Glomerular visceral epithelial cell (primary cell): Measurements from ENCODE around the gene NKIRAS2.
A peak's percentile ranks its signal among the peaks of the same experiment; 100 is the strongest.

ENCODE experiments used
- DNase-seq: peaks from one replicate; pipeline ENCODE4 v3.0.0-alpha.2; 2016; ENCODE audit errors: extremely low spot score

The NKIRAS2 gene

GRCh38 chr17:42019509-42020404, at the start of gene NKIRAS2:
NKIRAS2 (plus strand) TSS chr17:42020090; CDS start chr17:42021578, 1,488 bp downstream.
- peak; percentile 92 for DNase-seq

GRCh38 chr17:41970901-41971331, 49.0 kb upstream of the NKIRAS2 start:
- DNase-seq, result no peak

DNA sequence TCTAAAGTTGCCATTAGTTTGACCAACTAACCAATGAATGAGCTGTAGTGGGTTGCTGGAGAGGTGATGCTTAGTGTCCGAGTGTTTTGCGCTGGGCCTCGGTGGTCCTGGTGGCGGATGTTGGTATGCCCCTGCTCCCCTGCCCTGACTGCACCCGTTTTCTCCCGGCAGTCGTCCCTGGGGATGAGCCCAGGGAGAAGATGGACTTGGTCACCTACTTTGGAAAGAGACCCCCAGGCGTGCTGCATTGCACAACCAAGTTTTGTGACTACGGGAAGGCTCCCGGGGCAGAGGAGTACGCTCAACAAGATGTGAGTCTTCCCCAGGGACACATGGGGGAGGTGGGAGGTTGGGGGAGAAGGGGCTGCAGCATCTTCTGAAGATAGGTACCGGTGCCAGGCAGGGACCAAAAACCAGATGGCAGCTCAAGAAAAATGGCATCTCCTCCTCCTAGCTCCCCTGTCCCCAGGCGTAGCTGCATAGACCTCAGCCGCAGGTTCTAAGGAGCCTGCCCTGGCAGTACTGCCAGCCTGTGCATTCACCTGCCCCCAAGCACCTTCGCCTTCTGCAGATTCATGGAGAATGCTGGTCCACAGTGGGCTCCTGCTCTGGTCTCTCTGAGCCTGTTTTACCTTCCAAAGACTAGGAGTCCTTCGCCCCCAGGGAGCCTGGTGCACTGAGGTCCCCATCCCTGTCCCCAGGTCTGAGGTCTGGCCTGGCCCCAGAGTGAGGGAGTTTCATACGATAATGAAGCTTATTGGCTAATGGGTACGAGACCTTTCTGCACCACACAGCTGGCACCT, 48.0 kb upstream of the NKIRAS2 start:
- no peak for DNase-seq

GRCh38 chr17:41972571-41973407, 47.1 kb upstream of the NKIRAS2 start:
- DNase-seq, result peak; percentile 73

DNA sequence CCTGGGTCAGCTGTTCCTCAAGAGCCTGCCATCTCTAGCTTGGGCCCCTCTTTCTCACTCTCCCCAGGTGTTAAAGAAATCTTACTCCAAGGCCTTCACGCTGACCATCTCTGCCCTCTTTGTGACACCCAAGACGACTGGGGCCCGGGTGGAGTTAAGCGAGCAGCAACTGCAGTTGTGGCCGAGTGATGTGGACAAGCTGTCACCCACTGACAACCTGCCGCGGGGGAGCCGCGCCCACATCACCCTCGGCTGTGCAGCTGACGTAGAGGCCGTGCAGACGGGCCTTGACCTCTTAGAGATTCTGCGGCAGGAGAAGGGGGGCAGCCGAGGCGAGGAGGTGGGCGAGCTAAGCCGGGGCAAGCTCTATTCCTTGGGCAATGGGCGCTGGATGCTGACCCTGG, 46.5 kb upstream of the NKIRAS2 start:
- no peak for DNase-seq

GRCh38 chr17:41974031-41974430, 45.9 kb upstream of the NKIRAS2 start:
- no peak for DNase-seq

GRCh38 chr17:41974658-41975057, 45.2 kb upstream of the NKIRAS2 start:
- no peak for DNase-seq

GRCh38 chr17:41975099-41976083, 44.5 kb upstream of the NKIRAS2 start:
- DNase-seq, result no peak

DNA sequence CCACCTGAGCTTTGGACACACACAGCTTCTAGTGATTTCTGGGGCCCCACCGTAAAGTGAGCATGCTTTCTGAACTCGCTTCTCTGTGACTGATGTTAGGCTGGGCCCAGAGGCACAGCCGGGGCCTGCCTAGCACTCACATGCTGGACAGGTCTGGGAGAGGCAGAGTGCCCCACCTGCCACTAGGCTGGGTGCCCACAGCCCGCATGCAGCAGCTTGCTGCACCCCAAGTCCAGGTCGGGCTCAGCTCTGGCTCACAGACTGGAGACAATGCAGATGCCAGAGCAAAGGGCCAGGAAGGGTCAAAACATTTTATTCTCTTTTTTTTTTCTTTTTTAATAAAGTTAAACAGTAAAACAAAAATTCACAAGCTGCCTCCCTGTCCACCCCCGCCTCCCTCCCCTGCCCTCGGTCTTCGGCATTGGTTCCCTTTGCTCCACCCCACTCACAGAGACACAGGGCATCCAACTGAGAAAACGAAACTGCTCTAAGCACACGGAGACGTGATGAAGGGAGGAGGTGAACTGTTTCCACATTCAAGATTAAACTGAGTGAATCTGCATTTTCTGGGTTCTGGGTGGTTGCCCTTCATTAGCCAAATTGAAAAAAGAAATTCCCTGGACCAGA, 43.6 kb upstream of the NKIRAS2 start:
- no peak for DNase-seq

DNA sequence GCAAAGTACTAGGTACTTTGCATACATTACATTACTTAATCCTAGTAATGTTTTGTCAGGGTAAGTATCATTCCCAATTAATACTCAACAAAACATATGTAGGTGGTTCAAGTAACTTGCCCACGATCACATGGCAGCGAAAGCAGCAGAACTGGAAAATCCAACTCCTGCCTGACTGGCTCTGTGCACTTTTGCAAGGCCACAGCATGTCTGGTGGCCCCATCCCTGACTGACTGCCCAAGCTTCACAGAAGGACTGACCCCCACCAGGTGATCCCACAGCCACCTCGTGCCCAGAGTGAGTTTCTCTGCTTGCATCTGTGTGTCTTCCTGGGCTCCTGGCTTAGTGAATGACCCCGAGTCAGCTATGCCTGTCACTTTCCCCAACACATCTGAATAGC, 41.9 kb upstream of the NKIRAS2 start:
- no peak for DNase-seq

GRCh38 chr17:41982026-41982760, 37.7 kb upstream of the NKIRAS2 start:
- DNase-seq, result peak; percentile 44

DNA sequence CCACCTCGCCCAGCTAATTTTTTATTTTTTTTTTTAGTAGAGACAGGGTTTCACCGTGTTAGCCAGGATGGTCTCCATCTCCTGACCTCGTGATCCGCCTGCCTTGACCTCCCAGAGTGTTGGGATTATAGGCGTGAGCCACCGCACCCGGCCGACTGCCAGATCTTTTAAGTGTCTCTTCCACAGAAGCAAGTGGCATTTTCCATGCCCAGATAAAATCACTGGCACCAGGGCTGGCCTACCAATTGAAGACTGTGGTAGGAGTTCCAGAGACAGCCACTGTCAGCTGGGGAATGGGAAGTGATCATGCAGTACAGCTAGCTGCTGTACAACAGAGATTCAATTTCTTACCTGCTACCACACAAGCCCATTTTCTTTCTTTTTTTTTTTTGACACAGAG, 35.4 kb upstream of the NKIRAS2 start:
- DNase-seq, result no peak

DNA sequence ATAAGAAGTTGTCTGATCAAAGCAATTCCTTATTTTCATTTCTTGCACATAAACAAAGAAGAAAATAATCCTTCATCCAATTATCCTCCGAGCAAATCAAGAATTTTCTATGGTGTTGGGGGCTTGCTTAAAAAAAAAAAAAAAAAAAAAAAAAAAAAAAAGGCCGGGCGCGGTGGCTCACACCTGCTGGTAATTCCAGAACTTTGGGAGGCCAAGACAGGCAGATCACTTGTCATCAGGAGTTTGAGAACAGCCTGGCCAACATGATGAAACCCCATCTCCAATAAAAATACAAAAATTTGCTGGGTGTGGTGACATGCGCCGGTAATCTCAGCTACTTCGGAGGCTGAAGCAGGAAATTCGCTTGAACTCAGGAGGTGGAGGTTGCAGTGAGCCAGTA, 34.0 kb upstream of the NKIRAS2 start:
- no peak for DNase-seq

DNA sequence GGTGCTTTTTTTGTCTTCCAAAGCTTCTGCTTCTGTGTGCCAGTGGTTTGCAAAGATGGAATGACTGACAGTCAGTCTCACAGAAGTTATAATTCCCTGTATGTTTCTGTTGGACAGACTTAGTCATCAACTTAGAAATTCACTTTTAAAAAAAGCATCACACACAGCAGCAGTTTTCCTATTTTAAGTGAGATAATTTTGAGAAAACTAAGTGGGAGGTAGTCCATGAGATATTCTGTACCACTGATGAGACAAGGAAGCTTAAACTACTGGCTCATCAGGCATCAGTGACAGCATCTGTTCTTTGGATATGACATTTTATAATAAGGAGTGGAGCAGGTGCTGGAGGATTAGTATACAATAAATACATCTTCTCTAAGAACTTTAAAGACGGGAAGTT, 33.3 kb upstream of the NKIRAS2 start:
- no peak for DNase-seq

GRCh38 chr17:41987642-41988041, 32.2 kb upstream of the NKIRAS2 start:
- DNase-seq, result no peak

GRCh38 chr17:41988418-41988817, 31.5 kb upstream of the NKIRAS2 start:
- DNase-seq, result no peak

DNA sequence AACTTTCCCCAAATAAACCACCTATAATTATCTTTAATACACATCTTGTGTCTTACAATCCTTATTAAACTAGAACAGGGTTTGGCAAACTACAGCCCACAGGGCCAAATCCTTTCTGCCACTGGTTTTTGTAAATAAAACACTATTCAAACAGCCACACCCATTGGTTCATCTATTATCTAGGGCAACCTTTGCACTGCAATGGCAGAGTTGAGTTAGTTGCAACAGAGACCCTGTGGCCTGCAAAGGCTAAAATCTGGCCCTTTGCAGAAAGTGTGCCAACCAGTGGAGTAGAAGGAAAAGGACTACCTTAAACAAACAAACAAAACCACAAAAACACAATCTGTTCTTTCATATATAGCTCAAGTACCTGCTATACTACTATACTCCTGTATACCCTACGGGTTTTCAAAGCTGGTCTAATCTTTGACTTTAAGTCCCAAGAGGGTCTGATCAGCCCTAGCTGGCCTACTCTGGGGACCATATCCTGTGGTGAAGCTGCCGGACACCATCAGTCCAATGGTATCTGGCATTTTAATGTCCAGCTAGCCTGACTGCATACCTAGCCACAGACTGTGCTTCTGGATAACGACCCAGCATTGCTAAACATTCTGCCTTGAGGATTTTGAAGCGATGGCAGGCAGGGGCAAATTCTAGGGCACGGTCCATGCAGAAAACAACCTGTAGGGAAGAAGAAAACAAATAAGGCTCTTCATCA, 30.0 kb upstream of the NKIRAS2 start:
- no peak for DNase-seq

- DNase-seq, result no peak
Observed at GRCh38 chr17:41992576-41992975, 27.3 kb upstream of the NKIRAS2 start.

DNA sequence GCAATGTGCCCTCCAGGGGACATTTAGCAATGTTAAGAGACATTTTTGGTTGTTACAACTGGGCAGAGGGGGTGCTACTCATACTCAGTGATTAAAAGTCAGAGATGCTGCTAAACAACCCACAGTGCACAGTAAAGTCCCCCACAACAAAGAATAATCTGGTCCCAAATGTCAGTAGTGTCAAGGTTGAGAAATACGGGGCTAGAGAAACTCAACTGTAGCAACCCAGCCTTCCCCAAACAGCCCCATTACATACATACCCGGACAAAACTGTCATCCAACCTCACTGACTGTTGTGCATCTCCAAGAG, 23.1 kb upstream of the NKIRAS2 start:
- DNase-seq, result no peak
